HepG2 (cell line): Measurements from ENCODE around the gene SNAI1. TPM values are rescaled to one million over a fixed set of nuclear protein-coding genes. Genes with fewer than 3 reads are reported as not detected.

ENCODE experiments used
- ATAC-seq: fragments of 200-7000 bp; cut with Tn5 transposase; 3 replicates; pipeline ENCODE4 v1.9.1; 2020; ENCODE audit warnings: mild to moderate bottlenecking, moderate library complexity
- BruUV-seq: library from RNA; stranded (reverse); fragments of 400-500 nt; replicated peaks from 2 replicates; lab custom pipeline; 2021; lab: Mats Ljungman, UMichigan
- CTCF ChIA-PET: fragments of 300-600 bp; formaldehyde crosslinking; extraction: SDS; loops from one replicate; lab custom pipeline; 2021; ENCODE audit warnings: low total read pairs, inconsistent platforms, low intra/inter-chr PET ratio; lab: Yijun Ruan, JAX
- POLR2A ChIA-PET: fragments of 350-600 bp; sonication (Branson Sonifier 250); formaldehyde crosslinking; loops from one replicate; lab custom pipeline; 2020; ENCODE audit warnings: antibody characterized with exemption, inconsistent platforms; lab: Yijun Ruan, JAX
- DNase-seq: peaks from one replicate; pipeline ENCODE4 v3.0.0-alpha.2; 2015; ENCODE audit warnings: low spot score
- FAIRE-seq: peaks from 3 replicates; lab custom pipeline; 2011; peaks lifted over from hg19 to GRCh38; lab: Jason Lieb, UNC
- H2AFZ ChIP-seq: one replicate; pipeline ENCODE4 v1.6.1; 2011; ENCODE audit warnings: low read length, inconsistent platforms
- H3K27ac ChIP-seq: fragments of 300-600 bp; 3 replicates; pipeline ENCODE4 v1.8.0; 2011; ENCODE audit warnings: mixed run types, mild to moderate bottlenecking, mixed read lengths, low read length, inconsistent platforms; ENCODE audit not compliant: insufficient read depth; ENCODE audit errors: extremely low read length
- H3K27me3 ChIP-seq, 2 experiments: fragments of 200-600 bp in 1 of 2; 2 replicates in 1 of 2; 3 replicates in 1 of 2; pipeline versions ENCODE4 v1.6.0 to v1.8.0; 2011; ENCODE audit warnings: low read length in 2 of 2, mild to moderate bottlenecking in 2 of 2, moderate library complexity in 2 of 2, inconsistent platforms in 1 of 2; ENCODE audit not compliant: insufficient read depth in 2 of 2, control insufficient read depth in 1 of 2
- H3K36me3 ChIP-seq, 2 experiments: fragments of 200-600 bp in 1 of 2; replicated peaks in 1 of 2; 2 replicates in 1 of 2; 3 replicates in 1 of 2; pipeline versions ENCODE4 v1.5.1 to v1.8.0; 2011; ENCODE audit warnings: low read length in 2 of 2, inconsistent platforms in 1 of 2; ENCODE audit not compliant: insufficient read depth in 2 of 2, control insufficient read depth in 1 of 2
- H3K4me1 ChIP-seq: 2 replicates; pipeline ENCODE4 v1.5.1; 2012; ENCODE audit warnings: low read length, inconsistent platforms; ENCODE audit not compliant: insufficient read depth
- H3K4me2 ChIP-seq: 2 replicates; pipeline ENCODE4 v1.6.0; 2011; ENCODE audit warnings: low read depth, low read length, inconsistent platforms
- H3K4me3 ChIP-seq, 3 experiments: fragments of 200-600 bp in 1 of 3; sonication (generic), shearing (Covaris generic) in 1 of 3; replicated peaks in 1 of 3; 2 replicates each; pipeline ENCODE4 v1.5.1; 2011 to 2016; ENCODE audit warnings: low read length in 3 of 3, inconsistent platforms in 2 of 3, low read depth in 2 of 3, mild to moderate bottlenecking in 2 of 3, control low read depth in 1 of 3, mixed read lengths in 1 of 3; ENCODE audit not compliant: insufficient read depth in 1 of 3
- H3K79me2 ChIP-seq: one replicate; pipeline ENCODE4 v1.6.1; 2011; ENCODE audit warnings: low read length, inconsistent platforms; ENCODE audit not compliant: insufficient read depth
- H3K9ac ChIP-seq: 2 replicates; pipeline ENCODE4 v1.6.0; 2011; ENCODE audit warnings: mild to moderate bottlenecking, low read depth, low read length, inconsistent platforms; ENCODE audit not compliant: insufficient read depth
- H3K9me3 ChIP-seq: 2 replicates; pipeline ENCODE4 v1.5.1; 2012; ENCODE audit warnings: mild to moderate bottlenecking, low read length
- H4K20me1 ChIP-seq: 2 replicates; pipeline ENCODE4 v1.6.0; 2011; ENCODE audit warnings: inconsistent platforms, mild to moderate bottlenecking, low read length, moderate library complexity; ENCODE audit not compliant: insufficient read depth
- EP300 ChIP-seq, 3 experiments: sonication (generic) in 1 of 3; formaldehyde crosslinking in 1 of 3; IDR thresholded peaks; 2 replicates each; pipeline versions ENCODE4 v1.5.1 to v1.6.1; 2011 to 2020; ENCODE audit warnings: low read depth in 2 of 3, low read length in 2 of 3, borderline replicate concordance in 1 of 3, improper control_type of control experiment in 1 of 3, mild to moderate bottlenecking in 1 of 3, missing genetic modification reagents in 1 of 3, moderate library complexity in 1 of 3
- HOXA7 ChIP-seq: sonication (generic); formaldehyde crosslinking; IDR thresholded peaks from 2 replicates; pipeline ENCODE4 v1.8.1; 2022; ENCODE audit warnings: mild to moderate bottlenecking, missing genetic modification reagents, moderate library complexity
- KDM1A ChIP-seq: IDR thresholded peaks from 2 replicates; pipeline ENCODE4 v1.6.1; 2016; ENCODE audit warnings: missing compliant biosample characterization
- STAT6 ChIP-seq: sonication (generic); formaldehyde crosslinking; IDR thresholded peaks from 2 replicates; pipeline ENCODE4 v1.4.0; 2020; ENCODE audit warnings: missing genetic modification reagents, mild to moderate bottlenecking, borderline replicate concordance
- ZFP36 ChIP-seq: fragments of 150-350 bp; IDR thresholded peaks from 2 replicates; pipeline ENCODE4 v1.6.1; 2018; ENCODE audit warnings: borderline replicate concordance, low read length, low read depth; ENCODE audit not compliant: partially characterized antibody
- ZMYM3 ChIP-seq: sonication (generic); formaldehyde crosslinking; IDR thresholded peaks from 2 replicates; pipeline ENCODE4 v1.5.1; 2020; ENCODE audit warnings: mild to moderate bottlenecking, missing genetic modification reagents
- ZNF768 ChIP-seq: sonication (generic); formaldehyde crosslinking; IDR thresholded peaks from 2 replicates; pipeline ENCODE4 v1.4.0; 2020; ENCODE audit warnings: missing genetic modification reagents
- WGBS: methylation state at CpG from one replicate; pipeline ENCODE4 v1.1.6; 2017; ENCODE audit warnings: low lambda C conversion rate; 5-methylcytosine and 5-hydroxymethylcytosine counted together
- in situ Hi-C: cut with HindIII; loops from 2 replicates; pipeline ENCODE4 v1.10.0; 2017; ENCODE audit warnings: low pct_unique_long_range_greater_than_20kb; ENCODE audit not compliant: extremely low pct_ligation_motif_present
- intact Hi-C: fragments of 100-400 bp; cut with micrococcal nuclease; formaldehyde crosslinking; loops from one replicate; pipeline ENCODE4 v1.10.0; 2022; ENCODE audit not compliant: unreplicated experiment
- polyA plus RNA-seq, 8 experiments: library from polyadenylated mRNA; depleted of rRNA in 3 of 8; stranded (reverse) in 7 of 8; unstranded in 1 of 8; fragments of >200 nt; fragmentation: Illumina TruSeq in 4 of 8; extraction: Trizol in 4 of 8; gene quantifications; 2 replicates each; pipeline versions ENCODE4 v1.2.1 to v1.2.3, GENCODE V29; 2011 to 2016; ENCODE audit warnings: low read depth in 4 of 8, missing spikeins in 1 of 8, mixed read lengths in 1 of 8; ENCODE audit not compliant: insufficient read depth in 1 of 8
- total RNA-seq, 5 experiments: library from RNA; depleted of rRNA; stranded (reverse); fragments of >200 nt; fragmentation: Illumina TruSeq; extraction: Trizol; gene quantifications; 2 replicates each; pipeline ENCODE4 v1.2.3, GENCODE V29; 2016; ENCODE audit warnings: low read depth in 1 of 5

The SNAI1 gene
- total and polyA plus RNA-seq, 2 of the 13 experiments (the other 11 are each of a cell fraction or from before 2014, with no cell fraction given): 1.3 to 1.4 TPM

GRCh38 chr20:49984426-49985153, 1.8 kb downstream of the SNAI1 start:
- no peak for DNase-seq
- Histone ChIP-seq H3K27ac (no peak overlapping the region), H3K9ac (no peak overlapping the region), H3K9me3 (no peaks in the 10 kb centered on the region), H3K79me2 (no peaks in the 10 kb centered on the region), H2AFZ (no peak overlapping the region), H3K4me3 (no peak overlapping the region), H4K20me1 (no peaks in the 10 kb centered on the region), H3K4me2 (no peak overlapping the region; the same call in 1 of the 2 replicates), H3K36me3 (no peaks in the 10 kb centered on the region; a peak in 2 of 5 replicates), H3K4me1 (peaks cover 70% of the 10 kb centered on the region), H3K27me3 (peaks cover 5 to 27% of the 10 kb centered on the region in 2 experiments)
- BruUV-seq: TSS peak; percentile 52
- CTCF ChIA-PET: no interaction called here
- WGBS: 89% methylated on average over 13 of the region's 13 CpGs
- in situ Hi-C loops (loop anchor here (5.0 kb wide), 2 partner anchors 93 to 188 kb away; no protein-coding TSS in a partner anchor), intact Hi-C loops (loop anchor here (5.0 kb wide), 1 partner anchor 48 kb away; no protein-coding TSS in a partner anchor)
- no peak for FAIRE-seq
- peak; percentile 94 for TF ChIP-seq ZNF768 (CRISPR knock-in tag)
- 0 out of 2 replicates have a peak, but pooled peaks have one; percentile 43 for TF ChIP-seq HOXA7 (CRISPR knock-in tag)
- peak; percentile 73 for TF ChIP-seq ZFP36
- TF ChIP-seq ZMYM3 (CRISPR knock-in tag): peak; percentile 84
- TF ChIP-seq STAT6 (CRISPR knock-in tag): no peak
- TF ChIP-seq KDM1A (CRISPR knock-in tag): peak; percentile 48; the same call in 1 of the 2 replicates
- no peak for TF ChIP-seq EP300 (IDR thresholded peaks at IDR 0.05; ENCODE audit: low read depth in 2 of 2, low read length in 2 of 2)
- TF ChIP-seq EP300 (CRISPR knock-in tag; IDR thresholded peaks at IDR 0.05; ENCODE audit: borderline replicate concordance): no peak
- ATAC-seq: no peak
- POLR2A ChIA-PET: interaction anchor here (0.8 to 6.8 kb wide), 3 partner anchors 28 to 86 kb away, joined by 3 to 58 read pairs (median 3); no protein-coding TSS in a partner anchor
